Epithelial cell of prostate (primary cell): ENCODE data around the gene NSUN7.

ENCODE experiments used
- DNase-seq: peaks from one replicate; pipeline ENCODE4 v3.0.0-alpha.2; 2011; ENCODE audit warnings: low read depth, low spot score
- H3K27ac ChIP-seq: fragments of 450-650 bp; 2 replicates; pipeline ENCODE4 v1.5.1; 2017; ENCODE audit warnings: mild to moderate bottlenecking

Gene NSUN7

GRCh38 chr4:40842318-40842717, 92.6 kb downstream of the NSUN7 start:
- no peak for DNase-seq
- H3K27ac ChIP-seq = no peak overlapping the region

- no peak for DNase-seq
Measured at GRCh38 chr4:40842725-40843423, 93.1 kb downstream of the NSUN7 start.

GRCh38 chr4:40843696-40844095, 93.9 kb downstream of the NSUN7 start:
- no peak for DNase-seq
- H3K27ac ChIP-seq = no peak overlapping the region

More at GRCh38 chr4:40842725-40843423, 93.1 kb downstream of the NSUN7 start:
- H3K27ac ChIP-seq = no peak overlapping the region

GRCh38 chr4:40844261-40844660, 94.5 kb downstream of the NSUN7 start:
- no peak for DNase-seq
- no peak overlapping the region for H3K27ac ChIP-seq

- DNase-seq = no peak
Measured at GRCh38 chr4:40845154-40845835, 95.5 kb downstream of the NSUN7 start.

GRCh38 chr4:40846532-40846931, 96.8 kb downstream of the NSUN7 start:
- no peak for DNase-seq

More at GRCh38 chr4:40845154-40845835, 95.5 kb downstream of the NSUN7 start:
- no peak overlapping the region for H3K27ac ChIP-seq

GRCh38 chr4:40848251-40848650, 98.5 kb downstream of the NSUN7 start:
- no peak for DNase-seq
- no peak overlapping the region for H3K27ac ChIP-seq

More at GRCh38 chr4:40846532-40846931, 96.8 kb downstream of the NSUN7 start:
- H3K27ac ChIP-seq = no peak overlapping the region

GRCh38 chr4:40848940-40849339, 99.2 kb downstream of the NSUN7 start:
- DNase-seq = no peak
- no peak overlapping the region for H3K27ac ChIP-seq

- no peak for DNase-seq
- no peak overlapping the region for H3K27ac ChIP-seq
Measured at GRCh38 chr4:40850496-40850895, 100.7 kb downstream of the NSUN7 start.

GRCh38 chr4:40856277-40856839, 106.6 kb downstream of the NSUN7 start:
- no peak for DNase-seq
- H3K27ac ChIP-seq = no peak overlapping the region

- no peak for DNase-seq
- no peak overlapping the region for H3K27ac ChIP-seq
Measured at GRCh38 chr4:40856840-40857362, 107.1 kb downstream of the NSUN7 start.

- H3K27ac ChIP-seq = no peak overlapping the region
- DNase-seq = no peak
Measured at GRCh38 chr4:40857956-40858355, 108.2 kb downstream of the NSUN7 start.

- no peak for DNase-seq
- H3K27ac ChIP-seq = no peak overlapping the region
Measured at GRCh38 chr4:40858962-40859361, 109.2 kb downstream of the NSUN7 start.
